Sigmoid colon (tissue), 4 donors: ENCODE measurements around the gene KCNQ4.

ENCODE experiments used
- POLR2A ChIP-seq, 2 donors: fragments of 450-650 bp; IDR thresholded peaks; one replicate each; pipeline ENCODE4 v1.6.1; 2016; ENCODE audit warnings: antibody characterized with exemption in 2 of 2, mild to moderate bottlenecking in 2 of 2, moderate library complexity in 2 of 2
- POLR2AphosphoS5 ChIP-seq, 4 donors: sonication (generic); formaldehyde crosslinking; IDR thresholded peaks; one replicate each; pipeline ENCODE4 v1.6.1; 2017; ENCODE audit warnings: antibody characterized with exemption in 4 of 4
- TF ChIP-seq, protein P1 (sequence below), 4 experiments: fragments of 450-650 bp in 3 of 4; fragments of 200-600 bp in 1 of 4; IDR thresholded peaks; one replicate each; pipeline ENCODE4 v1.5.1; 2016 to 2019; ENCODE audit warnings: antibody characterized with exemption in 4 of 4, mild to moderate bottlenecking in 3 of 4, moderate library complexity in 2 of 4

GRCh38 chr1:40853113-40853884 lies 69.7 kb downstream of the KCNQ4 start:
- TF ChIP-seq POLR2A (IDR thresholded peaks at IDR 0.05) = no peak
- TF ChIP-seq, protein P1, sequence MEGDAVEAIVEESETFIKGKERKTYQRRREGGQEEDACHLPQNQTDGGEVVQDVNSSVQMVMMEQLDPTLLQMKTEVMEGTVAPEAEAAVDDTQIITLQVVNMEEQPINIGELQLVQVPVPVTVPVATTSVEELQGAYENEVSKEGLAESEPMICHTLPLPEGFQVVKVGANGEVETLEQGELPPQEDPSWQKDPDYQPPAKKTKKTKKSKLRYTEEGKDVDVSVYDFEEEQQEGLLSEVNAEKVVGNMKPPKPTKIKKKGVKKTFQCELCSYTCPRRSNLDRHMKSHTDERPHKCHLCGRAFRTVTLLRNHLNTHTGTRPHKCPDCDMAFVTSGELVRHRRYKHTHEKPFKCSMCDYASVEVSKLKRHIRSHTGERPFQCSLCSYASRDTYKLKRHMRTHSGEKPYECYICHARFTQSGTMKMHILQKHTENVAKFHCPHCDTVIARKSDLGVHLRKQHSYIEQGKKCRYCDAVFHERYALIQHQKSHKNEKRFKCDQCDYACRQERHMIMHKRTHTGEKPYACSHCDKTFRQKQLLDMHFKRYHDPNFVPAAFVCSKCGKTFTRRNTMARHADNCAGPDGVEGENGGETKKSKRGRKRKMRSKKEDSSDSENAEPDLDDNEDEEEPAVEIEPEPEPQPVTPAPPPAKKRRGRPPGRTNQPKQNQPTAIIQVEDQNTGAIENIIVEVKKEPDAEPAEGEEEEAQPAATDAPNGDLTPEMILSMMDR (IDR thresholded peaks at IDR 0.05) = no peak
- TF ChIP-seq POLR2AphosphoS5 (IDR thresholded peaks at IDR 0.05) = no peak
